Skeletal muscle cell (primary cell): ENCODE results near the gene CLDN22.

Experiments
- DNase-seq: peaks from one replicate; pipeline ENCODE4 v3.0.0-alpha.2; 2010; ENCODE audit warnings: low read depth
- H3K4me3 ChIP-seq: 2 replicates; pipeline ENCODE4 v1.5.1; 2011; ENCODE audit warnings: low read depth, mild to moderate bottlenecking, control low read depth, low read length, moderate library complexity

CLDN22 gene

GRCh38 chr4:183320211-183321059 is at the start of gene CLDN22:
CLDN22 (minus strand) TSS chr4:183320276; CDS start chr4:183320218, 58 bp downstream.
- no peak within 1 kb of the TSS for H3K4me3 ChIP-seq
- no peak for DNase-seq

- no peak overlapping the region for H3K4me3 ChIP-seq
- DNase-seq, result no peak
These were observed 49.0 kb upstream of the CLDN22 start for GRCh38 chr4:183369073-183369472.

DNA sequence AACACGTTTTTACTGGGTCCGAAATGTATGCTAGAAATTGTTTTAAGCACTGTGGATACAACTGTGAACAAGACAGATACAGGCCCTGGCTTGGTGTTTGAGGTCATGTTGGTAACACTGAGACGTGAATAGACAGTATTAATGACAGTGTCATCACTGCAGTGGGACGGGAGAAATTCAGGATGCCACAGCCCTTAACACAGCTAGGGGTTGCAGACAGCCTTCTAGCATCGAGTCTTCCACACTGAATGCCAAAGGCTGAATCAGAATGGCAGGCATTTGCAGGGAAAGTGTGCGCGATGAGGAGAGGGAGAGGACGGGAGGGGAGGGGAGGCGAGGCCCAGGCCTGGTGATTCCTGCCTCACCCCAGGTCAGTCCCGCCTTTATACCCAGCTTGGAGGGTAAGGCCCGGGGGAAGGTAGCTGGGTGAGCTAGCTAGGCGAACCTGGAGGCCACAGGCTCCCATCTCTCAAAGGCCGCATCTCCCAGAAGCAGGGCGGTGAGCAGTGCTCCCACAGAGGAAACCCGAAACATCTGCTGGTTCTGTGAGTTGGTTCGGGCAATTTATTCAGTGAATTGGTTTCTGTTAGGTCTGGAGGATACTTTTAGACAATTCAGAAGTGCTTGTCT is 46.2 kb upstream of the CLDN22 start:
- no peak for DNase-seq
- H3K4me3 ChIP-seq, result no peak overlapping the region

DNA sequence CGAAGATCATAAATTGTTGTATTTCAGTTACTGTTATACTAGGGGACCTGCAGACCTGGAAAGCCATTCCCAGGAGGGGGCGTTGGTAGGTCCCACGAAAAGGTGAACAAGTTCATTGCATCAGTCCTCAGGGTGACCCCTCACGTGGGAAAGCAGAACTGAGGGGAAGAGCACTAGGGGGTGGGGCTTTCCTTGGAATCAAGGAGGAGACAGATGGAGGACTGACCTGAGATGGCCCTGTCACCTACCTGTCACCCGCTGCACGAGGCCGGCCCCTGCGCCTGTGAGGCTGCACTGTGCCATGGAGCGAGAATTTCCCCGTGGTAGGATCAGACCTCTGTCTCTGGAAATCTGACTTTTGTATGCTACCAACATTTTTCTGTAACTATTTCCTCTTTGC is 43.9 kb upstream of the CLDN22 start:
- DNase-seq, result no peak
- H3K4me3 ChIP-seq, result no peak overlapping the region

DNA sequence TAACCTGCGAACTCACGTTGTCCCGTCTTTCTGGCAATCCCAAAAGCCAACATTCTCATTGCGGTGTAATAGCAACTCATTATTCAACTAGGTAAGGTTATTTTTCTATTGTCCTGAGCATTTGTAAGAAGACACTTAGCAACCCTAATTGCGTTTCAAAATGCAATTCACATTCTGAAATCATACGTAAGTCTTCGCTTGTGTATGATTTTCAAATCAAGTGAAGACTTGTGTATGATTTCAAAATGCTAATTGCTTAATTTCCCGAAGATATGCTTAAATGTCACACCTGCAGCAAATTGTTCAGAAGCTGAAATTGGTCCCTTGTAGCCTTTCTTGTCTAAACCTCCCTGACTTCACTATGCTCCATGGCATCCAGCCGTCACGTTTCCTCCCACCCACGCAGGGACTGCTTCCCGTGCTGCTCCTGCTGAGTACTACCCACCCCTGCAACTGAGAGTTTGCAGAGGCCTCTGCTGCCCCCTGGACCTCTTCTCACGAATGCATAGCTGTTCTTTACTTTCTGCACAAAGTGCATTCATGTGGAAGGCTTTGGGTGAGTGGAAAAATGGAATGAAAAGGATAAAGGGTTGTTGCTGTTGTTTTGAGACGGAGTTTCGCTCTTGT is 43.0 kb upstream of the CLDN22 start:
- DNase-seq, result no peak
- H3K4me3 ChIP-seq, result no peak overlapping the region

- no peak for DNase-seq
- H3K4me3 ChIP-seq, result no peak overlapping the region
These were observed 42.0 kb upstream of the CLDN22 start for GRCh38 chr4:183362036-183362435.

GRCh38 chr4:183360161-183360919 is 40.3 kb upstream of the CLDN22 start:
- no peak overlapping the region for H3K4me3 ChIP-seq
- DNase-seq, result no peak

- no peak for DNase-seq
- no peak overlapping the region for H3K4me3 ChIP-seq
These were observed 38.2 kb upstream of the CLDN22 start for GRCh38 chr4:183358215-183358755.

GRCh38 chr4:183356931-183357675 is 37.0 kb upstream of the CLDN22 start:
- no peak overlapping the region for H3K4me3 ChIP-seq
- no peak for DNase-seq

DNA sequence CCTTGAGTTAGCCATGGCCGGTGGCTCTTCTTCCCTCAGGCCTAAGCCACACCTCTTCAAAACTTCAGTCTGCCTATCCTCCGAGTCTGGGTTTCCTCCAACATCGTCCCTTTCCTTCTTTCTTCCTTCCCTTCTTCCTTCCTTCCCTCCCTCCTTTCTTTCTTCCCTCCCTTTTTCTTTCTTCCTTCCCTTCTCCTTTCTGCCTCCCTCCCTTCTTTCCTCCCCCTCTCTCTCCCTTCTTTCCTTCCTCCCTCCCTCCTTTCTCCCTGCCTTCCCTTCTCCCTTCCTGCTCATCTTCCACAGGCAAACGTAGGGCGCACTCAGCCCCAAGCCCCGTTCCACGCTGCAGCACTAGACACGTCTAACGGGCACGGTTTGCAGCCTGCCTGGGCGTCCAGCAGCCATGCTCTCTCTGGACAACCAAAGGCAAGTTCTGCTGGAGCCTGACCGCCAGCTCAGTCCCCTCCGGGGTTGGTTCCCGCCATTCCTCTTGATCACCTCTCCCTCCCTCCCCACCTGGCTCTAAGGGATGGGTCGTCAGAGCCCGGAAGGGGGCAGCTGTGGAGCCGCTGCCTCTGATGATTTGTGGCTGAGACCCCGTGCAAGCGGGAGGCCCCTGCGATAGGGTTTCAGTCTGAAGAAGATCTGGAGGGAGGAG is 36.2 kb upstream of the CLDN22 start:
- no peak for DNase-seq
- H3K4me3 ChIP-seq, result no peak overlapping the region

- no peak for DNase-seq
- no peak overlapping the region for H3K4me3 ChIP-seq
These were observed 35.3 kb upstream of the CLDN22 start for GRCh38 chr4:183355405-183355804.

DNA sequence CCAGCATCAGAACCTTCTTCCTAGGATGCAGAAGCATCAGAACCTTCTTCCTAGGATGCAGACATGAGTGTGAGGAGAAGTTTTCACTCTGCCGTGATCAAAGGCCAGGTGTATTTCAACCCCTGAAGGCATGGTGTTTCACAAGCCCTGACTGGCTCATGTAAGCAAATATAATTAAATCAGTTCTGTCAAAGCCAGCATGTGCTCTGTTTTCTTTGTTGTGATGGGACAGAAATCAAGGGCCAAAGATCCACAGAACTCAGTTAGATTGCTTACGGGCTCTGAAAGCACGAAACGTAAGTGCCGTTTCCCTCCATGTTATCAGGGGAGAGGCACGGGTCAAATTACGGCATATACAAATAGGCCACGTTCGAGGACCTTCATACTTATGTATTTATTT is 34.1 kb upstream of the CLDN22 start:
- DNase-seq, result no peak
- H3K4me3 ChIP-seq, result no peak overlapping the region

GRCh38 chr4:183353557-183353956 is 33.5 kb upstream of the CLDN22 start:
- H3K4me3 ChIP-seq, result no peak overlapping the region
- DNase-seq, result no peak

- no peak overlapping the region for H3K4me3 ChIP-seq
- no peak for DNase-seq
These were observed 32.5 kb upstream of the CLDN22 start for GRCh38 chr4:183352546-183352945.

DNA sequence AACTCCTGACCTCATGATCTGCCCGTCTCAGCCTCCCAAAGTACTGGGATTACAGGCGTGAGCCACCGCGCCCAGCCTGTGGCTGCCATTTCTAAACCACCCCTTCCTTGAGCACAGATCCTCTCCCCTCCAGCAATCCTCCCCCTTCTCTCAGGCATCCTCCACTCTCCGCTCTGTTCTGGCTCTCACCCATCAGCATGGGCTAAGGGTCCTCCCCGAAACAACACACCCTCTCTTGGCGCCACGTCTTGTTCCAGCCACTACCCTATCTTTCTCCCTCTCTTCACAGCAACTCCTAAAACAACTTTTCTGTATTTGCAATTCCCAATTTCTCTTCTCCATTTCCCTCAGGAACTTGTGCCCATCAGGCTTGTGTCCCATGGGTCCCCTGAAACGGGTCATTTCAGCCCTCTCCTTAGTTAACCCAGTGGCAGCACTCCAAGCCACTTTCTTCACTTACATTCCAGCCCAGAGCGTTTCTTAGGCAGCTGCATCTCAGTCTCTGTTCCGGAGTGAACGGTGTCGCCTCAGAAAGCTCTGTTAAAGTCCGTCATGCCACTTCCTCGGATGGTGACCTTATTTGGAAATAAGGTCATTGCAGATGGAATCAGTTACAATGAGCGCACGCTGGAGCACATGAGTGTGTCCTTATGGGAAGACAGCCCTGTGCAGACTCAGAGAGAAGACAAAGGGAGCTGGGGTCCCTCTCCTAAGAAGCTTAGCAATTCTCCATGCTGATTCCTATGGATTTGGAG is 30.4 kb upstream of the CLDN22 start:
- no peak for DNase-seq
- H3K4me3 ChIP-seq, result no peak overlapping the region

DNA sequence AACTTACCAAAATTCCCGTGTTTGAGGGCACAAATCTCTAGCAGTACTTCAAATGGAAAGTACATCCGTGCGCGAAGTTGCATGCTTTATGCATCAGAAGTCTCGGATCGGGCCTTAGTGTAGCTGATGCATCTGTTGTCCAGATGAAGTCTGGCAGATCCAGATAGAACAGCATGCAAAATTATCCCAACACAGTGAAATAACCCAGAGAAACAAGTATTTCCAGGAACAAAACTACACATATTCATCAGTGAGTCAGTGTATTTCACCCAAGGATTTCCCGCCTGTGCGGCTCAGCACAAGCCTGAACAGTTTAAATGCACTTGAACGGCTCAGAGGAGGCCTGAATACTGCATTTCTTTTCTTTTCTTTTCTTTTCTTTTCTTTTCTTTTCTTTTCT is 29.6 kb upstream of the CLDN22 start:
- peak; percentile 53 for DNase-seq

DNA sequence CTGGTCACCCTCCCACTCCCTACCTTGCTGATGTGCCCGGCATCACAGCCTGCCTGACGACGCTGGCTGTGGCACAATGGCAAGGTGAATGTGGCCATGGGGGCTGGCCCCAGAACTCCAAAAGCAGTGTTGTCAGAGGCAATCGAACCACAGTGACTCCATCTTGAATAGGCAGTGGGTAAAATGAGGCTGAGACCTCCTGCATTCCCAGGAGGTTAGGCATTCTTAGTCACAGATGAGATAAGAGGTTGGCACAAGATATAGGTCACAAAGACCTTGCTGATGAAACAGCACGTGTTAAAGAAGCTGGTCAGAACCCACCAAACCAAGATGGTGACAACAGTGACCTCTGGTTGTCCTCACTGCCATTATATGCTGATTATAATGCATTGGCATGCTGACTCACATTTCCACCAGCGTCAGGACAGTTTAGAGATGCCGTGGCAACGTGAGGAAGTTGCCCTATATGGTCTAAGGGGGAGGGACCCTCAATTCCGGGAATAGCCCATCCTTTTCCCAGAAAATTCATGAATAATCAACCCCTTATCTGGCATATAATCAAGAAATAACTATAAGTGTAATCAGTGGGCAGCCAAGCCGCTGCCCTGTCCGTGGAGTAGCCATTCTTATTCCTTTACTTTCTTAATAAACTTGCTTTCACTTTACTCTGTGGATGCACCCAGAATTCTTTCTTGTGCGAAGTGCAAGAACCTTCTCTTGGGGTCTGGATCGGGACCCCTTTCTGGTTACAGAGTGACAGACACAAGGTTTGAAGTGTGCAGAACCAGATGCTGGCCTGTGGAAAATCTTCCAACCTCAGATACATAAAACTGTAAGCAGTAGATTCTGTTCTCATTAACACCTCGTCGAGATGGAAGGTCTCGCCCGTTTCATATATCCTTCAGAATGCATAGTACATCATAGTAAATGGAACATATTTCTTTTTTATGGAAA is 28.9 kb upstream of the CLDN22 start:
- DNase-seq, result peak; percentile 77
- H3K4me3 ChIP-seq, result no peak overlapping the region

More for the DNA sequence above, 29.6 kb upstream of the CLDN22 start:
- H3K4me3 ChIP-seq, result no peak overlapping the region
